Dedifferentiated amniotic fluid mesenchymal stem cell (primary cell): ENCODE measurements around the gene ZNF22.

Experiments
- DNase-seq: peaks from one replicate; pipeline ENCODE4 v3.0.0-alpha.2; 2016; ENCODE audit errors: extremely low spot score

The ZNF22 gene

GRCh38 chr10:44977287-44978212 is 23.2 kb upstream of the ZNF22 start:
- DNase-seq = no peak

GRCh38 chr10:44978213-44978569 is 22.5 kb upstream of the ZNF22 start:
- DNase-seq = no peak

GRCh38 chr10:44978570-44979280 is 22.0 kb upstream of the ZNF22 start, which contains the start of gene DEPP1:
DEPP1 (minus strand) TSS chr10:44978809; CDS start chr10:44978030, 779 bp downstream.
- DNase-seq = peak; percentile 86

- DNase-seq = no peak
Measured at GRCh38 chr10:44979281-44980191, 21.2 kb upstream of the ZNF22 start.

GRCh38 chr10:44980309-44981171 is 20.2 kb upstream of the ZNF22 start:
- DNase-seq = no peak

GRCh38 chr10:44981172-44982113 is 19.3 kb upstream of the ZNF22 start:
- peak; percentile 91 for DNase-seq

GRCh38 chr10:44982114-44982460 is 18.6 kb upstream of the ZNF22 start:
- no peak for DNase-seq

- DNase-seq = no peak
Measured at GRCh38 chr10:44982496-44982895, 18.2 kb upstream of the ZNF22 start.

GRCh38 chr10:44983066-44983894 is 17.4 kb upstream of the ZNF22 start:
- no peak for DNase-seq

- DNase-seq = no peak
Measured at GRCh38 chr10:44983895-44984278, 16.8 kb upstream of the ZNF22 start.

GRCh38 chr10:44984671-44985101 is 16.0 kb upstream of the ZNF22 start:
- DNase-seq = no peak

- peak; percentile 81 for DNase-seq
Measured at GRCh38 chr10:44985175-44985681, 15.5 kb upstream of the ZNF22 start.

GRCh38 chr10:44986179-44986578 is 14.5 kb upstream of the ZNF22 start:
- DNase-seq = no peak

- DNase-seq = no peak
Measured at GRCh38 chr10:44986670-44987069, 14.1 kb upstream of the ZNF22 start.

- no peak for DNase-seq
Measured at GRCh38 chr10:44988957-44989585, 11.7 kb upstream of the ZNF22 start.

GRCh38 chr10:44989597-44990301 is 11.0 kb upstream of the ZNF22 start:
- no peak for DNase-seq

- no peak for DNase-seq
Measured at GRCh38 chr10:44990302-44990655, 10.4 kb upstream of the ZNF22 start.

GRCh38 chr10:44990965-44991364 is 9.8 kb upstream of the ZNF22 start:
- no peak for DNase-seq
